Neural progenitor cell (in vitro differentiated cells): ENCODE results near the gene MRGPRG. TPM values are rescaled to one million over a fixed set of nuclear protein-coding genes. Genes with fewer than 3 reads are reported as not detected.

Experiments
- DNase-seq: peaks from one replicate; pipeline ENCODE4 v3.0.0-alpha.2; 2016; ENCODE audit warnings: low spot score
- H2AFZ ChIP-seq: fragments of 200-600 bp; sonication (generic); replicated peaks from 2 replicates; pipeline ENCODE4 v1.6.1; 2016; ENCODE audit warnings: antibody characterized with exemption
- H3F3A ChIP-seq: fragments of 200-600 bp; sonication (generic); 2 replicates; pipeline ENCODE4 v1.6.1; 2016; ENCODE audit warnings: antibody characterized with exemption, low read depth
- H3K27ac ChIP-seq: fragments of 200-600 bp; sonication (generic); 2 replicates; pipeline ENCODE4 v1.5.1; 2016; ENCODE audit warnings: mild to moderate bottlenecking
- H3K27me3 ChIP-seq: fragments of 200-600 bp; sonication (generic); 2 replicates; pipeline ENCODE4 v1.6.1; 2016; ENCODE audit warnings: mild to moderate bottlenecking, moderate library complexity
- H3K36me3 ChIP-seq: fragments of 200-600 bp; sonication (generic); 2 replicates; pipeline ENCODE4 v1.5.1; 2016
- H3K4me1 ChIP-seq: fragments of 200-600 bp; sonication (generic); 2 replicates; pipeline ENCODE4 v1.6.1; 2016; ENCODE audit warnings: mixed run types
- H3K4me2 ChIP-seq: fragments of 200-600 bp; sonication (generic); 2 replicates; pipeline ENCODE4 v1.6.1; 2016
- H3K4me3 ChIP-seq: fragments of 200-600 bp; sonication (generic); 2 replicates; pipeline ENCODE4 v1.5.1; 2016
- H3K79me2 ChIP-seq: fragments of 200-600 bp; sonication (generic); 2 replicates; pipeline ENCODE4 v1.6.1; 2016; ENCODE audit warnings: low read depth
- H3K9ac ChIP-seq: fragments of 200-600 bp; sonication (generic); 2 replicates; pipeline ENCODE4 v1.6.1; 2016
- H3K9me3 ChIP-seq: fragments of 200-600 bp; sonication (generic); 2 replicates; pipeline ENCODE4 v1.5.1; 2016; ENCODE audit warnings: low read depth
- H4K20me1 ChIP-seq: fragments of 200-600 bp; sonication (generic); 2 replicates; pipeline ENCODE4 v1.6.1; 2016; ENCODE audit warnings: low read depth
- H3K27ac Mint-ChIP-seq: 3 replicates; pipeline ENCODE4 v1.8.0; 2021; ENCODE audit warnings: mixed read lengths
- H3K27me3 Mint-ChIP-seq: 2 replicates; pipeline ENCODE4 v1.8.0; 2022; ENCODE audit warnings: low read depth, mild to moderate bottlenecking, inconsistent platforms, moderate library complexity, mixed read lengths; ENCODE audit not compliant: insufficient read depth
- H3K36me3 Mint-ChIP-seq: 3 replicates; pipeline ENCODE4 v1.8.0; 2021; ENCODE audit warnings: mixed read lengths
- H3K4me1 Mint-ChIP-seq: 3 replicates; pipeline ENCODE4 v1.8.0; 2021; ENCODE audit warnings: mixed read lengths
- H3K4me3 Mint-ChIP-seq: 3 replicates; pipeline ENCODE4 v1.8.0; 2021; ENCODE audit warnings: mild to moderate bottlenecking, moderate library complexity, mixed read lengths
- H3K9me3 Mint-ChIP-seq: 3 replicates; pipeline ENCODE4 v1.8.0; 2020; ENCODE audit warnings: mixed read lengths
- CTCF ChIP-seq: fragments of 200-600 bp; sonication (generic); IDR thresholded peaks from 2 replicates; pipeline ENCODE4 v1.5.1; 2017; ENCODE audit warnings: antibody characterized with exemption, mild to moderate bottlenecking
- EZH2 ChIP-seq: fragments of 200-600 bp; sonication (generic); IDR thresholded peaks from 2 replicates; pipeline ENCODE4 v1.6.1; 2017; ENCODE audit warnings: antibody characterized with exemption, mild to moderate bottlenecking, moderate library complexity
- EZH2phosphoT487 ChIP-seq: fragments of 200-600 bp; sonication (generic); IDR thresholded peaks from 2 replicates; pipeline ENCODE4 v1.6.1; 2017; ENCODE audit warnings: antibody characterized with exemption
- total RNA-seq: library from RNA; depleted of rRNA; stranded (reverse); fragments of >200 nt; gene quantifications from 2 replicates; pipeline ENCODE4 v1.2.3, GENCODE V29; 2015; ENCODE audit warnings: low replicate concordance

MRGPRG gene
- total RNA-seq, 1 donor from 2014 or later = not detected

GRCh38 chr11:3183523-3183922 is 35.1 kb downstream of the MRGPRG start:
- peaks cover 3% of the 10 kb centered on the region for H3F3A ChIP-seq
- H3K27ac ChIP-seq = no peak overlapping the region
- peaks cover 6% of the 10 kb centered on the region for H3K27me3 Mint-ChIP-seq
- H3K4me1 Mint-ChIP-seq = peaks cover 7% of the 10 kb centered on the region
- H3K9ac ChIP-seq = no peak overlapping the region
- H2AFZ ChIP-seq = no peak overlapping the region
- H3K27ac Mint-ChIP-seq = no peak overlapping the region
- no peak overlapping the region for H3K4me3 ChIP-seq
- no peaks in the 10 kb centered on the region for H3K36me3 ChIP-seq
- TF ChIP-seq EZH2 = no peak
- TF ChIP-seq CTCF = no peak
- TF ChIP-seq EZH2phosphoT487 = no peak
- no peaks in the 10 kb centered on the region for H3K79me2 ChIP-seq
- H3K4me3 Mint-ChIP-seq = no peak overlapping the region
- H3K27me3 ChIP-seq = no peaks in the 10 kb centered on the region
- no peak for DNase-seq
- no peak overlapping the region for H3K4me2 ChIP-seq
- no peaks in the 10 kb centered on the region for H4K20me1 ChIP-seq
- H3K4me1 ChIP-seq = no peaks in the 10 kb centered on the region
- no peaks in the 10 kb centered on the region for H3K9me3 ChIP-seq
- H3K36me3 Mint-ChIP-seq = no peaks in the 10 kb centered on the region
- peaks cover 4% of the 10 kb centered on the region for H3K9me3 Mint-ChIP-seq

- Histone ChIP-seq H3K36me3 (no peaks in the 10 kb centered on the region), H3F3A (no peaks in the 10 kb centered on the region), H4K20me1 (no peaks in the 10 kb centered on the region), H3K79me2 (no peaks in the 10 kb centered on the region), H3K4me2 (no peak overlapping the region), H3K4me3 (no peak overlapping the region), H3K9ac (no peak overlapping the region), H3K27ac (no peak overlapping the region), H2AFZ (no peak overlapping the region), H3K9me3 (no peaks in the 10 kb centered on the region), H3K4me1 (no peaks in the 10 kb centered on the region), H3K27me3 (no peaks in the 10 kb centered on the region)
- Mint-ChIP-seq H3K36me3 (no peaks in the 10 kb centered on the region), H3K9me3 (peaks cover 4% of the 10 kb centered on the region), H3K4me1 (no peaks in the 10 kb centered on the region), H3K4me3 (no peak overlapping the region), H3K27ac (no peak overlapping the region), H3K27me3 (peaks cover 6% of the 10 kb centered on the region)
- no peak for TF ChIP-seq CTCF
- no peak for TF ChIP-seq EZH2
- no peak for TF ChIP-seq EZH2phosphoT487
- no peak for DNase-seq
These were observed 36.2 kb downstream of the MRGPRG start for GRCh38 chr11:3182462-3182852.

GRCh38 chr11:3181725-3182461 is 36.7 kb downstream of the MRGPRG start:
- H4K20me1 ChIP-seq = no peaks in the 10 kb centered on the region
- H3K27me3 Mint-ChIP-seq = peaks cover 6% of the 10 kb centered on the region
- no peaks in the 10 kb centered on the region for H3K79me2 ChIP-seq
- no peak overlapping the region for H2AFZ ChIP-seq
- H3K9me3 Mint-ChIP-seq = peaks cover 4% of the 10 kb centered on the region
- no peaks in the 10 kb centered on the region for H3K36me3 ChIP-seq
- no peaks in the 10 kb centered on the region for H3F3A ChIP-seq
- H3K36me3 Mint-ChIP-seq = no peaks in the 10 kb centered on the region
- no peaks in the 10 kb centered on the region for H3K4me1 Mint-ChIP-seq
- no peak overlapping the region for H3K4me3 ChIP-seq
- no peaks in the 10 kb centered on the region for H3K27me3 ChIP-seq
- TF ChIP-seq EZH2phosphoT487 = no peak
- no peak for TF ChIP-seq CTCF
- TF ChIP-seq EZH2 = no peak
- no peak overlapping the region for H3K27ac ChIP-seq
- H3K4me2 ChIP-seq = no peak overlapping the region
- H3K9me3 ChIP-seq = no peaks in the 10 kb centered on the region
- no peak for DNase-seq
- no peaks in the 10 kb centered on the region for H3K4me1 ChIP-seq
- no peak overlapping the region for H3K4me3 Mint-ChIP-seq
- no peak overlapping the region for H3K27ac Mint-ChIP-seq
- no peak overlapping the region for H3K9ac ChIP-seq
